Astrocyte (in vitro differentiated cells and primary cell): ENCODE data around the gene MPHOSPH9.

Experiments used
- EZH2 ChIP-seq: IDR thresholded peaks from 2 replicates; pipeline ENCODE4 v1.6.1; 2012; ENCODE audit warnings: mild to moderate bottlenecking, low read length, inconsistent platforms; ENCODE audit not compliant: insufficient read depth
- TF ChIP-seq, protein P1 (sequence below): IDR thresholded peaks from 2 replicates; pipeline ENCODE4 v1.5.1; 2011; ENCODE audit warnings: low read depth, mild to moderate bottlenecking, inconsistent platforms, low read length, moderate library complexity; ENCODE audit not compliant: insufficient read depth

DNA sequence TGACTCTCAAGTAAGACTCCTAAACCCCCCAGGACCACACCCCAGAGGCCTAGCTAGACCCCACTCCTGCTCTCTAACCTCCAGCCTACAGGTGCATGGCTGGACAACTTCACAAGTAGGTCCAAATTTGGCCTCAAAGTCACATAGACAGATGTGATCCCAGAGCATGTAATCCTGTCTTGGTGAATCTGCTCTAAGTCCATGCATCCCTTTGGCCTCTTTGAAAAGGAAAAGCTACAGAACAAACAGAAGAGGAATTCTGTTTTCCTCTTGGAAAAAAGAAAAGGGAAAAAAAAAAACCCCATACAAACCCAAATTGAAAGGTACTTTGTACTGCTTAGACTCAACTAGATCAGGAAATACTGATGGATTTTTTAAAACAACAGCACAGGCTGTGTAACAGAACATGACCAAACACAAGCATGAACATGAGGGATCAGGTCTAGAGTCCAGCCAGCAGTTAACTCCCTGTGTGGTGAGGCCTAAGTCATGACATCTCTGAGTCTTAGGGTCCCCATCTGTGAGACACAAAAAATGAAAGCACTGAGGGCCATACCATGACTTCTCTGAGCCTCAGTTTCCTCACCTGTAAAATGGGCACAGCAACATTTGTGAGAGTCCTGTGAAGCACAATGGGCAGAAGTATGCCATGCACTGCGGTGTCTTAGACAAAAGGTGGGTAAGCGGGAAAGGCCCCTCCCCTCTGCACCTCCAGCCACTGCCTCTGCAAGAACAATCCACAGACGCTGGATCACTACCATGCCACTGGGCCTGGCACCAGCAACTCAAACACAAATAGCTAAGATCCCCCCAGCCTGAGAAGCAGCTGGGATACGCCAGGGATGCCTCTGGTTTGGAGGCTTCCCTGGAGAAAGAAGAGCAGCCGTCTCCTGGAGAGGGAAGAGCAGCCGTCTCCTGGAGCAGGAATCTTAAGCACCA lies 92.0 kb downstream of the MPHOSPH9 start:
- TF ChIP-seq, protein P1, sequence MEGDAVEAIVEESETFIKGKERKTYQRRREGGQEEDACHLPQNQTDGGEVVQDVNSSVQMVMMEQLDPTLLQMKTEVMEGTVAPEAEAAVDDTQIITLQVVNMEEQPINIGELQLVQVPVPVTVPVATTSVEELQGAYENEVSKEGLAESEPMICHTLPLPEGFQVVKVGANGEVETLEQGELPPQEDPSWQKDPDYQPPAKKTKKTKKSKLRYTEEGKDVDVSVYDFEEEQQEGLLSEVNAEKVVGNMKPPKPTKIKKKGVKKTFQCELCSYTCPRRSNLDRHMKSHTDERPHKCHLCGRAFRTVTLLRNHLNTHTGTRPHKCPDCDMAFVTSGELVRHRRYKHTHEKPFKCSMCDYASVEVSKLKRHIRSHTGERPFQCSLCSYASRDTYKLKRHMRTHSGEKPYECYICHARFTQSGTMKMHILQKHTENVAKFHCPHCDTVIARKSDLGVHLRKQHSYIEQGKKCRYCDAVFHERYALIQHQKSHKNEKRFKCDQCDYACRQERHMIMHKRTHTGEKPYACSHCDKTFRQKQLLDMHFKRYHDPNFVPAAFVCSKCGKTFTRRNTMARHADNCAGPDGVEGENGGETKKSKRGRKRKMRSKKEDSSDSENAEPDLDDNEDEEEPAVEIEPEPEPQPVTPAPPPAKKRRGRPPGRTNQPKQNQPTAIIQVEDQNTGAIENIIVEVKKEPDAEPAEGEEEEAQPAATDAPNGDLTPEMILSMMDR, result no peak
- no peak for TF ChIP-seq EZH2
